Measurements from ENCODE around the gene CALM3.

CALM3 gene

DNA sequence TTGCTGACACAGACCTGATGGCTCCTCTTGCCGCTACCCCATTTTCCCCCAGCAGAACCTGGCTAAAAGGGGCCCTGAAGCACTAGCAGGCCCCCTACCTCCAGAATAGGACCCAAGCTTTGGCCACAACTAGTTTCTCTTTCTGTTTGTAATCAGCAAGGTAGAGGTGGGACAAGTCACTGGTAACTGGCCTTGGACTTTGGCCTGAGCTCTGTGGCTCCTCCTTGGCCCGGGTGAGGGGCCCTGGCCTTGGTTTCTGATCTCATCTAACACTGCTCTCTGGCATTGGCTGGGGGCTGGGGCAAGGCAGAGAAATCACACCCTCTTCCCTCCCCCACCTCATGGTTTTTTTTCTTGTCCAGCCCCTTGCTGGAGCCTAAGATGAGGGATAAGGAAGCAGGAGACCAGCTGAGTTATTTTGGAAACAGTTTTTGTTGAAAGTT, 2.1 kb downstream of the CALM3 start:
- Histone ChIP-seq H3K4me3 (ENCODE audit: low read depth, low read length) (peak overlapping the region; percentile 98), H3K36me3 (ENCODE audit: control insufficient read depth, insufficient read depth, low read length) (no peaks in the 10 kb centered on the region), H3K9ac (no peak overlapping the region), H3K79me2 (peaks cover 21% of the 10 kb centered on the region), H3K4me1 (peaks cover 16% of the 10 kb centered on the region), H2AFZ (peak overlapping the region; percentile 47), H3K9me3 (ENCODE audit: control insufficient read depth, low read length) (no peaks in the 10 kb centered on the region), H3K27me3 (ENCODE audit: control insufficient read depth, insufficient read depth, low read length) (no peaks in the 10 kb centered on the region), H3K4me2 (ENCODE audit: low read length) (peak overlapping the region; percentile 98), H3K27ac (peak overlapping the region; percentile 100)
- TF ChIP-seq CTCF (IDR thresholded peaks at IDR 0.05): no peak

- Histone ChIP-seq H3K4me3 (ENCODE audit: low read depth, low read length) (peak overlapping the region; percentile 98), H3K4me1 (peaks cover 16% of the 10 kb centered on the region), H3K9me3 (ENCODE audit: control insufficient read depth, low read length) (no peaks in the 10 kb centered on the region), H3K27ac (peak overlapping the region; percentile 100), H3K4me2 (ENCODE audit: low read length) (peak overlapping the region; percentile 98), H2AFZ (no peak overlapping the region), H3K36me3 (ENCODE audit: control insufficient read depth, insufficient read depth, low read length) (no peaks in the 10 kb centered on the region), H3K79me2 (peaks cover 21% of the 10 kb centered on the region), H3K27me3 (ENCODE audit: control insufficient read depth, insufficient read depth, low read length) (no peaks in the 10 kb centered on the region), H3K9ac (no peak overlapping the region)
- TF ChIP-seq CTCF (IDR thresholded peaks at IDR 0.05): no peak
These were observed 2.7 kb downstream of the CALM3 start for GRCh38 chr19:46603752-46604231.

GRCh38 chr19:46604781-46605355, 3.7 kb downstream of the CALM3 start:
- Histone ChIP-seq H3K4me1 (peaks cover 16% of the 10 kb centered on the region), H3K4me3 (ENCODE audit: low read depth, low read length) (no peak overlapping the region), H3K27ac (no peak overlapping the region), H3K79me2 (peaks cover 21% of the 10 kb centered on the region), H2AFZ (no peak overlapping the region), H3K27me3 (ENCODE audit: control insufficient read depth, insufficient read depth, low read length) (no peaks in the 10 kb centered on the region), H3K36me3 (ENCODE audit: control insufficient read depth, insufficient read depth, low read length) (no peaks in the 10 kb centered on the region), H3K9ac (no peak overlapping the region), H3K4me2 (ENCODE audit: low read length) (no peak overlapping the region), H3K9me3 (ENCODE audit: control insufficient read depth, low read length) (no peaks in the 10 kb centered on the region)
- no peak for TF ChIP-seq CTCF (IDR thresholded peaks at IDR 0.05)

GRCh38 chr19:46605356-46605821, 4.3 kb downstream of the CALM3 start:
- Histone ChIP-seq H3K9ac (no peak overlapping the region), H3K36me3 (ENCODE audit: control insufficient read depth, insufficient read depth, low read length) (no peaks in the 10 kb centered on the region), H3K9me3 (ENCODE audit: control insufficient read depth, low read length) (no peaks in the 10 kb centered on the region), H3K4me2 (ENCODE audit: low read length) (no peak overlapping the region), H3K27me3 (ENCODE audit: control insufficient read depth, insufficient read depth, low read length) (no peaks in the 10 kb centered on the region), H3K4me1 (peaks cover 16% of the 10 kb centered on the region), H2AFZ (no peak overlapping the region), H3K79me2 (peaks cover 21% of the 10 kb centered on the region), H3K27ac (no peak overlapping the region), H3K4me3 (ENCODE audit: low read depth, low read length) (no peak overlapping the region)
- no peak for TF ChIP-seq CTCF (IDR thresholded peaks at IDR 0.05)

DNA sequence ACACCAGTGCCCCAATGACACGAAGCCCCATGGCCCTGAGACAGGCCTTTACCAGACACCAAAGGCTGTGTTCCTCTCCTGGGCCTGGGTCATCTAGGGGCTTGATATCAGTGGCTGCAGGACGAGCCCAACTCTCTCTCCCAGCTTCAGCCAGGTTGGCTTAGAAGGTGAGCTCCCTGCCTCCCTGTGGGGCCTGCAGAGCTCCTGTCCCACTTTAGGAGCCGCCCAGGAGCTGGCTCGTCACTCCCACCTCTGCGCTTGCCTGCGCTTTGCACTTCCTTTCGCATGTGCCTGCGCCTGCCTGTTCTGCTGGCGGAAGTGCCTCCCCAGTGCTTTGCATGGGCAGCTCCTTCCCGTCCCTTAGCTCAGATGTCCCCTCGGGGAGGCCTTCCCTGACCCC, 4.9 kb downstream of the CALM3 start:
- H3K4me3 ChIP-seq (ENCODE audit: low read depth, low read length): no peak overlapping the region
- H3K27ac ChIP-seq: no peak overlapping the region
- no peak overlapping the region for H3K4me2 ChIP-seq (ENCODE audit: low read length)
- TF ChIP-seq CTCF (IDR thresholded peaks at IDR 0.05): no peak
- no peak overlapping the region for H2AFZ ChIP-seq
- H3K9me3 ChIP-seq (ENCODE audit: control insufficient read depth, low read length): no peaks in the 10 kb centered on the region
- H3K4me1 ChIP-seq: peaks cover 16% of the 10 kb centered on the region
- no peaks in the 10 kb centered on the region for H3K36me3 ChIP-seq (ENCODE audit: control insufficient read depth, insufficient read depth, low read length)
- H3K79me2 ChIP-seq: peaks cover 21% of the 10 kb centered on the region
- no peaks in the 10 kb centered on the region for H3K27me3 ChIP-seq (ENCODE audit: control insufficient read depth, insufficient read depth, low read length)
- H3K9ac ChIP-seq: no peak overlapping the region

All from parathyroid adenoma (tissue), 2 donors.